PC-9 (cell line): Measurements from ENCODE around the gene ENPP5. TPM values are rescaled to one million over a fixed set of nuclear protein-coding genes. Genes with fewer than 3 reads are reported as not detected.
"Not testable (repeated sequence)": the region's sequence is repeated elsewhere in the genome, so short reads cannot be mapped to it uniquely, and the experiment has no call there.

ENCODE experiments used
- BruUV-seq: library from RNA; stranded (reverse); fragments of 400-500 nt; replicated peaks from 2 replicates; lab custom pipeline; 2021; lab: Mats Ljungman, UMichigan
- CTCF ChIA-PET: fragments of 300-600 bp; sonication (Branson Sonifier 250); formaldehyde crosslinking; loops from one replicate; lab custom pipeline; 2022; ENCODE audit warnings: antibody characterized with exemption; lab: Charles Lee
- POLR2A ChIA-PET: fragments of 300-600 bp; sonication (Branson Sonifier 250); formaldehyde crosslinking; loops from one replicate; lab custom pipeline; 2022; ENCODE audit warnings: antibody characterized with exemption; ENCODE audit not compliant: unreplicated experiment; lab: Charles Lee
- DNase-seq, 2 experiments: peaks; one replicate each; pipeline versions ENCODE4 v3.0.0 to v3.0.0-alpha.2; 2015 to 2022; ENCODE audit warnings: mixed read lengths in 1 of 2
- H2AFZ ChIP-seq: fragments of 200-600 bp; sonication (generic); 2 replicates; pipeline ENCODE4 v1.8.1; 2017; ENCODE audit warnings: antibody characterized with exemption
- H3F3A ChIP-seq: fragments of 200-600 bp; sonication (generic); 2 replicates; pipeline ENCODE4 v1.8.1; 2017; ENCODE audit warnings: antibody characterized with exemption, mild to moderate bottlenecking, low read depth; ENCODE audit not compliant: insufficient read depth
- H3K27ac ChIP-seq: fragments of 200-600 bp; sonication (generic); 2 replicates; pipeline ENCODE4 v1.6.1; 2016; ENCODE audit warnings: mixed run types
- H3K27me3 ChIP-seq: fragments of 200-600 bp; sonication (generic); 2 replicates; pipeline ENCODE4 v1.6.1; 2016; ENCODE audit warnings: low read depth, mixed run types; ENCODE audit not compliant: insufficient read depth
- H3K36me3 ChIP-seq: fragments of 200-600 bp; sonication (generic); 2 replicates; pipeline ENCODE4 v1.6.1; 2016; ENCODE audit warnings: low read depth, mixed run types
- H3K4me1 ChIP-seq: fragments of 200-600 bp; sonication (generic); replicated peaks from 2 replicates; pipeline ENCODE4 v1.6.1; 2016; ENCODE audit warnings: mixed run types; ENCODE audit not compliant: insufficient read depth
- H3K4me2 ChIP-seq: fragments of 200-600 bp; sonication (generic); 2 replicates; pipeline ENCODE4 v1.6.1; 2017; ENCODE audit warnings: mixed run types
- H3K4me3 ChIP-seq: fragments of 200-600 bp; sonication (generic); 2 replicates; pipeline ENCODE4 v1.6.1; 2016; ENCODE audit warnings: mixed run types
- H3K79me2 ChIP-seq: fragments of 200-600 bp; sonication (generic); 2 replicates; pipeline ENCODE4 v1.6.1; 2017; ENCODE audit warnings: low read depth, mixed run types
- H3K9me2 ChIP-seq: fragments of 200-600 bp; sonication (generic); 2 replicates; pipeline ENCODE4 v1.8.1; 2017; ENCODE audit warnings: mild to moderate bottlenecking; ENCODE audit not compliant: insufficient read depth
- H3K9me3 ChIP-seq: fragments of 200-600 bp; sonication (generic); 2 replicates; pipeline ENCODE4 v1.8.1; 2016; ENCODE audit warnings: low read depth; ENCODE audit not compliant: insufficient read depth
- H4K20me1 ChIP-seq: fragments of 200-600 bp; sonication (generic); 2 replicates; pipeline ENCODE4 v1.8.1; 2017; ENCODE audit not compliant: insufficient read depth
- CTCF ChIP-seq: fragments of 200-600 bp; sonication (generic); conservative IDR thresholded peaks from 2 replicates; pipeline ENCODE4 v1.6.1; 2017; ENCODE audit warnings: mixed run types, antibody characterized with exemption, mild to moderate bottlenecking, moderate library complexity
- EZH2 ChIP-seq: fragments of 200-600 bp; sonication (generic); IDR thresholded peaks from 2 replicates; pipeline ENCODE4 v1.8.0; 2017; ENCODE audit warnings: antibody characterized with exemption, low read depth
- intact Hi-C: fragments of 100-400 bp; cut with micrococcal nuclease; formaldehyde crosslinking; loops from one replicate; pipeline ENCODE4 v1.10.0; 2022; ENCODE audit not compliant: unreplicated experiment
- total RNA-seq: library from RNA; stranded (reverse); gene quantifications from 2 replicates; pipeline ENCODE4 v1.2.3, GENCODE V29; 2021

ENPP5 gene
- total RNA-seq, 1 experiment from 2014 or later = 9.1 TPM

GRCh38 chr6:46134216-46134615 lies 36.6 kb downstream of the ENPP5 start:
- intact Hi-C loops = no loop called here
- H3K9me2 ChIP-seq = no peaks in the 10 kb centered on the region
- H3K4me1 ChIP-seq = no peaks in the 10 kb centered on the region; the same call in 1 of the 2 replicates
- no peaks in the 10 kb centered on the region for H3K27me3 ChIP-seq
- ChIA-PET CTCF (no interaction called here), POLR2A (no interaction called here)
- H3K27ac ChIP-seq = no peak overlapping the region
- H3K79me2 ChIP-seq = no peaks in the 10 kb centered on the region
- no TSS peak for BruUV-seq
- no peak overlapping the region for H2AFZ ChIP-seq
- H3K9me3 ChIP-seq = no peaks in the 10 kb centered on the region
- H3K36me3 ChIP-seq = no peaks in the 10 kb centered on the region
- no peak for TF ChIP-seq CTCF
- TF ChIP-seq EZH2 = no peak
- no peak overlapping the region for H3K4me3 ChIP-seq
- H4K20me1 ChIP-seq = no peaks in the 10 kb centered on the region
- DNase-seq = no peak
- no peak overlapping the region for H3K4me2 ChIP-seq
- no peaks in the 10 kb centered on the region for H3F3A ChIP-seq

GRCh38 chr6:46131291-46131690 lies 39.5 kb downstream of the ENPP5 start:
- H3K4me3 ChIP-seq, CTCF ChIA-PET, H3K9me2 ChIP-seq, intact Hi-C loops, BruUV-seq, H3K27ac ChIP-seq, H3K4me1 ChIP-seq, H4K20me1 ChIP-seq, H3K36me3 ChIP-seq, H3F3A ChIP-seq, H3K4me2 ChIP-seq, H3K27me3 ChIP-seq, H3K79me2 ChIP-seq, DNase-seq, H2AFZ ChIP-seq, H3K9me3 ChIP-seq: not testable (repeated sequence)
- POLR2A ChIA-PET = interaction anchor here (0.7 kb wide), 1 partner anchor 913 kb away, joined by 6 read pairs; no protein-coding TSS in a partner anchor

- intact Hi-C loops = no loop called here
Measured at GRCh38 chr6:46130666-46131065, 40.1 kb downstream of the ENPP5 start.

More at GRCh38 chr6:46130666-46131065, 40.1 kb downstream of the ENPP5 start:
- peak overlapping the region; percentile 61 for H3K4me3 ChIP-seq
- H3K4me2 ChIP-seq = peak overlapping the region; percentile 74
- ChIA-PET POLR2A (interaction anchor here (0.7 kb wide), 2 partner anchors 15 to 914 kb away, joined by 4 to 6 read pairs; no protein-coding TSS in a partner anchor), CTCF (no interaction called here)
- no peak overlapping the region for H3K27ac ChIP-seq
- H3K9me3 ChIP-seq = no peaks in the 10 kb centered on the region
- H3K9me2 ChIP-seq = no peaks in the 10 kb centered on the region
- DNase-seq = no peak
- TF ChIP-seq EZH2 (no peak), CTCF (no peak)
- H2AFZ ChIP-seq = peak overlapping the region; percentile 100
- H4K20me1 ChIP-seq = no peaks in the 10 kb centered on the region
- H3K79me2 ChIP-seq = no peaks in the 10 kb centered on the region
- peaks cover 7% of the 10 kb centered on the region for H3K4me1 ChIP-seq
- H3K27me3 ChIP-seq = no peaks in the 10 kb centered on the region
- BruUV-seq = no TSS peak
- H3K36me3 ChIP-seq = no peaks in the 10 kb centered on the region
- H3F3A ChIP-seq = no peaks in the 10 kb centered on the region
